Measurements from ENCODE around the gene SRRD.

DNA sequence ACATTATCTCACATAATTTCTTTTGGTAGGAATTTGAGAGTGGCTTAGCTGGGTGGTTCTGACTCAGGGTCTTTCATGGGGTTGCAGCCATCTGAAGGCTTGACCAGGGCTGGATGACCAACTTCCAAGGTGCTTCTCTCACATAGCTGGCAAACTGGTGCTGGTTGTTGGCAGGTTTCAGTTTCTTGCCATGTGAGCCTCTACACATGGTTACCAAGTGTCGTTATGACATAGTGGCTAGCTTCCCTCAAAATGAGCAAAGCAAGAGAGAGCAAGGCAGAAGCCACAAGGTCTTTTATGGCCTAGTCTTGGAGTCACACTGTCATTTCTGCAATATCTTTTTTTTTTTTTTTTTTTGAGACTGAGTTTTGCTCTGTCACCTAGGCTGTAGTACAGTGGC lies 32.8 kb downstream of the SRRD start:
- TF ChIP-seq, protein P1, sequence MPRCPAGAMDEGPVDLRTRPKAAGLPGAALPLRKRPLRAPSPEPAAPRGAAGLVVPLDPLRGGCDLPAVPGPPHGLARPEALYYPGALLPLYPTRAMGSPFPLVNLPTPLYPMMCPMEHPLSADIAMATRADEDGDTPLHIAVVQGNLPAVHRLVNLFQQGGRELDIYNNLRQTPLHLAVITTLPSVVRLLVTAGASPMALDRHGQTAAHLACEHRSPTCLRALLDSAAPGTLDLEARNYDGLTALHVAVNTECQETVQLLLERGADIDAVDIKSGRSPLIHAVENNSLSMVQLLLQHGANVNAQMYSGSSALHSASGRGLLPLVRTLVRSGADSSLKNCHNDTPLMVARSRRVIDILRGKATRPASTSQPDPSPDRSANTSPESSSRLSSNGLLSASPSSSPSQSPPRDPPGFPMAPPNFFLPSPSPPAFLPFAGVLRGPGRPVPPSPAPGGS (CRISPR knock-in tag; IDR thresholded peaks at IDR 0.05): no peak
- TF ChIP-seq, protein P2, sequence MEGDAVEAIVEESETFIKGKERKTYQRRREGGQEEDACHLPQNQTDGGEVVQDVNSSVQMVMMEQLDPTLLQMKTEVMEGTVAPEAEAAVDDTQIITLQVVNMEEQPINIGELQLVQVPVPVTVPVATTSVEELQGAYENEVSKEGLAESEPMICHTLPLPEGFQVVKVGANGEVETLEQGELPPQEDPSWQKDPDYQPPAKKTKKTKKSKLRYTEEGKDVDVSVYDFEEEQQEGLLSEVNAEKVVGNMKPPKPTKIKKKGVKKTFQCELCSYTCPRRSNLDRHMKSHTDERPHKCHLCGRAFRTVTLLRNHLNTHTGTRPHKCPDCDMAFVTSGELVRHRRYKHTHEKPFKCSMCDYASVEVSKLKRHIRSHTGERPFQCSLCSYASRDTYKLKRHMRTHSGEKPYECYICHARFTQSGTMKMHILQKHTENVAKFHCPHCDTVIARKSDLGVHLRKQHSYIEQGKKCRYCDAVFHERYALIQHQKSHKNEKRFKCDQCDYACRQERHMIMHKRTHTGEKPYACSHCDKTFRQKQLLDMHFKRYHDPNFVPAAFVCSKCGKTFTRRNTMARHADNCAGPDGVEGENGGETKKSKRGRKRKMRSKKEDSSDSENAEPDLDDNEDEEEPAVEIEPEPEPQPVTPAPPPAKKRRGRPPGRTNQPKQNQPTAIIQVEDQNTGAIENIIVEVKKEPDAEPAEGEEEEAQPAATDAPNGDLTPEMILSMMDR (CRISPR knock-in tag; IDR thresholded peaks at IDR 0.05): no peak
- TF ChIP-seq SRSF9 (IDR thresholded peaks at IDR 0.05; ENCODE audit: borderline replicate concordance, insufficient read depth, low read depth, low read length, poor library complexity, severe bottlenecking): no peak
- TF ChIP-seq, protein P3, sequence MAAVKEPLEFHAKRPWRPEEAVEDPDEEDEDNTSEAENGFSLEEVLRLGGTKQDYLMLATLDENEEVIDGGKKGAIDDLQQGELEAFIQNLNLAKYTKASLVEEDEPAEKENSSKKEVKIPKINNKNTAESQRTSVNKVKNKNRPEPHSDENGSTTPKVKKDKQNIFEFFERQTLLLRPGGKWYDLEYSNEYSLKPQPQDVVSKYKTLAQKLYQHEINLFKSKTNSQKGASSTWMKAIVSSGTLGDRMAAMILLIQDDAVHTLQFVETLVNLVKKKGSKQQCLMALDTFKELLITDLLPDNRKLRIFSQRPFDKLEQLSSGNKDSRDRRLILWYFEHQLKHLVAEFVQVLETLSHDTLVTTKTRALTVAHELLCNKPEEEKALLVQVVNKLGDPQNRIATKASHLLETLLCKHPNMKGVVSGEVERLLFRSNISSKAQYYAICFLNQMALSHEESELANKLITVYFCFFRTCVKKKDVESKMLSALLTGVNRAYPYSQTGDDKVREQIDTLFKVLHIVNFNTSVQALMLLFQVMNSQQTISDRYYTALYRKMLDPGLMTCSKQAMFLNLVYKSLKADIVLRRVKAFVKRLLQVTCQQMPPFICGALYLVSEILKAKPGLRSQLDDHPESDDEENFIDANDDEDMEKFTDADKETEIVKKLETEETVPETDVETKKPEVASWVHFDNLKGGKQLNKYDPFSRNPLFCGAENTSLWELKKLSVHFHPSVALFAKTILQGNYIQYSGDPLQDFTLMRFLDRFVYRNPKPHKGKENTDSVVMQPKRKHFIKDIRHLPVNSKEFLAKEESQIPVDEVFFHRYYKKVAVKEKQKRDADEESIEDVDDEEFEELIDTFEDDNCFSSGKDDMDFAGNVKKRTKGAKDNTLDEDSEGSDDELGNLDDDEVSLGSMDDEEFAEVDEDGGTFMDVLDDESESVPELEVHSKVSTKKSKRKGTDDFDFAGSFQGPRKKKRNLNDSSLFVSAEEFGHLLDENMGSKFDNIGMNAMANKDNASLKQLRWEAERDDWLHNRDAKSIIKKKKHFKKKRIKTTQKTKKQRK (IDR thresholded peaks at IDR 0.05; ENCODE audit: low read length): no peak
- TF ChIP-seq FOXA1 (IDR thresholded peaks at IDR 0.05): no peak
- TF ChIP-seq FOXA1 (CRISPR knock-in tag; IDR thresholded peaks at IDR 0.05): no peak
- no peak for TF ChIP-seq ATF7 (IDR thresholded peaks at IDR 0.05)
- TF ChIP-seq ATF7 (CRISPR knock-in tag; IDR thresholded peaks at IDR 0.05): no peak
- no peak for TF ChIP-seq ZNF768 (CRISPR knock-in tag; IDR thresholded peaks at IDR 0.05)
- no peak for TF ChIP-seq ZNF207 (IDR thresholded peaks at IDR 0.05; ENCODE audit: borderline replicate concordance)
- TF ChIP-seq JUN (CRISPR knock-in tag; IDR thresholded peaks at IDR 0.05): no peak
